Spleen (tissue), 11 donors: Measurements from ENCODE around the gene CPXM2. TPM values are rescaled to one million over a fixed set of nuclear protein-coding genes. Genes with fewer than 3 reads are reported as not detected.

Source experiments
- DNase-seq: peaks from one replicate; pipeline ENCODE4 v3.0.0-alpha.2; 2020
- H3K27ac ChIP-seq, 8 donors: fragments of 200-600 bp; sonication (generic) in 7 of 8; 1 replicate in 4 of 8; 2 replicates in 4 of 8; pipeline versions ENCODE4 v1.5.0 to v1.8.0; 2016 to 2021; ENCODE audit warnings: inconsistent platforms in 4 of 8, mild to moderate bottlenecking in 4 of 8, moderate library complexity in 1 of 8
- H3K27me3 ChIP-seq, 7 donors: fragments of 200-600 bp; sonication (generic) in 6 of 7; replicated peaks in 1 of 7; 1 replicate in 4 of 7; 2 replicates in 3 of 7; pipeline versions ENCODE4 v1.5.0 to v1.8.0; 2016 to 2021; ENCODE audit warnings: inconsistent platforms in 3 of 7, mild to moderate bottlenecking in 1 of 7
- H3K36me3 ChIP-seq, 6 donors: fragments of 200-600 bp; sonication (generic) in 5 of 6; 1 replicate in 4 of 6; 2 replicates in 2 of 6; pipeline versions ENCODE4 v1.5.0 to v1.8.0; 2016 to 2021; ENCODE audit warnings: inconsistent platforms in 2 of 6
- H3K4me1 ChIP-seq, 6 donors: fragments of 200-600 bp; sonication (generic) in 5 of 6; 1 replicate in 3 of 6; 2 replicates in 3 of 6; pipeline versions ENCODE4 v1.5.0 to v1.8.0; 2016 to 2021; ENCODE audit warnings: inconsistent platforms in 3 of 6
- H3K4me3 ChIP-seq, 8 donors: fragments of 200-600 bp; sonication (generic) in 7 of 8; 1 replicate in 4 of 8; 2 replicates in 4 of 8; pipeline versions ENCODE4 v1.5.0 to v1.8.0; 2016 to 2021; ENCODE audit warnings: inconsistent platforms in 4 of 8, mild to moderate bottlenecking in 4 of 8, moderate library complexity in 2 of 8
- H3K9me3 ChIP-seq, 8 donors: fragments of 200-600 bp; sonication (generic) in 7 of 8; 1 replicate in 4 of 8; 2 replicates in 4 of 8; pipeline versions ENCODE4 v1.5.0 to v1.8.0; 2016 to 2021; ENCODE audit warnings: inconsistent platforms in 4 of 8
- POLR2A ChIP-seq, 3 donors: fragments of 450-650 bp; IDR thresholded peaks; one replicate each; pipeline ENCODE4 v1.5.1; 2017; ENCODE audit warnings: antibody characterized with exemption in 3 of 3, mild to moderate bottlenecking in 1 of 3
- POLR2AphosphoS5 ChIP-seq, 3 donors: sonication (generic); formaldehyde crosslinking; IDR thresholded peaks; one replicate each; pipeline ENCODE4 v1.5.1; 2017; ENCODE audit warnings: antibody characterized with exemption in 3 of 3
- WGBS, 5 donors: extraction: QIAGEN DNeasy Blood & Tissue Kit in 3 of 5; methylation state at CpG; one replicate each; pipeline versions ENCODE4 v1.1.5 to v1.1.7; 2013 to 2018; 5-methylcytosine and 5-hydroxymethylcytosine counted together
- intact Hi-C: fragments of 100-400 bp; cut with DNase I; formaldehyde crosslinking; loops from one replicate; pipeline ENCODE4 v1.15.0; 2023; ENCODE audit warnings: low total_unique reads
- polyA plus RNA-seq, 3 donors: library from polyadenylated mRNA; stranded (reverse); fragments of 200-250 nt; gene quantifications; one replicate each; pipeline ENCODE4 v1.2.1, GENCODE V29; 2013
- total RNA-seq, 7 donors: library from RNA; depleted of rRNA in 3 of 7; stranded (reverse); fragments of >200 nt in 3 of 7; fragmentation: NEBNext Ultra II Directional in 4 of 7; extraction: Animal tissue kit (Norgen Biotek cat#: 25700) in 4 of 7; gene quantifications; one replicate each; pipeline versions ENCODE4 v1.1.0 to v1.2.1, GENCODE V29; 2016 to 2021
- TF ChIP-seq, protein P1 (sequence below), 11 experiments: fragments of 200-600 bp in 7 of 11; fragments of 450-650 bp in 4 of 11; sonication (generic) in 4 of 11; IDR thresholded peaks in 8 of 11; conservative IDR thresholded peaks in 3 of 11; 1 replicate in 7 of 11; 2 replicates in 4 of 11; pipeline versions ENCODE4 v1.4.0 to v1.8.0; 2016 to 2021; ENCODE audit warnings: antibody characterized with exemption in 11 of 11, inconsistent platforms in 4 of 11, mild to moderate bottlenecking in 1 of 11
- donor health status: healthy with polysubstance abuse.
- donor health status: DM: no; HTN: no; CAD: no; lungs with moderate emphysema.
- donor health status: DM: no; HTN: no; CAD: no.
- donor health status: Bipolar disorder and iron deficiency.
- donor health status: healthy.
- donor health status: DM: no; HTN: no; CAD: no.
- donor health status: DM: yes; HTN: yes; CAD: no.

The CPXM2 gene
- total and polyA plus RNA-seq, 10 donors, result 3.7 to 38.2 (median 21.7) TPM

- no peak for TF ChIP-seq POLR2AphosphoS5 (IDR thresholded peaks at IDR 0.05)
- TF ChIP-seq, protein P1, sequence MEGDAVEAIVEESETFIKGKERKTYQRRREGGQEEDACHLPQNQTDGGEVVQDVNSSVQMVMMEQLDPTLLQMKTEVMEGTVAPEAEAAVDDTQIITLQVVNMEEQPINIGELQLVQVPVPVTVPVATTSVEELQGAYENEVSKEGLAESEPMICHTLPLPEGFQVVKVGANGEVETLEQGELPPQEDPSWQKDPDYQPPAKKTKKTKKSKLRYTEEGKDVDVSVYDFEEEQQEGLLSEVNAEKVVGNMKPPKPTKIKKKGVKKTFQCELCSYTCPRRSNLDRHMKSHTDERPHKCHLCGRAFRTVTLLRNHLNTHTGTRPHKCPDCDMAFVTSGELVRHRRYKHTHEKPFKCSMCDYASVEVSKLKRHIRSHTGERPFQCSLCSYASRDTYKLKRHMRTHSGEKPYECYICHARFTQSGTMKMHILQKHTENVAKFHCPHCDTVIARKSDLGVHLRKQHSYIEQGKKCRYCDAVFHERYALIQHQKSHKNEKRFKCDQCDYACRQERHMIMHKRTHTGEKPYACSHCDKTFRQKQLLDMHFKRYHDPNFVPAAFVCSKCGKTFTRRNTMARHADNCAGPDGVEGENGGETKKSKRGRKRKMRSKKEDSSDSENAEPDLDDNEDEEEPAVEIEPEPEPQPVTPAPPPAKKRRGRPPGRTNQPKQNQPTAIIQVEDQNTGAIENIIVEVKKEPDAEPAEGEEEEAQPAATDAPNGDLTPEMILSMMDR (IDR thresholded peaks at IDR 0.05 in 8 of 11, conservative IDR thresholded peaks at IDR 0.05 in 3 of 11), result no peak
- TF ChIP-seq POLR2A (IDR thresholded peaks at IDR 0.05), result no peak
- Histone ChIP-seq H3K36me3 (peaks cover 0 to 9% (median 0%) of the 10 kb centered on the region in 6 donors), H3K9me3 (peaks cover 0 to 8% (median 0%) of the 10 kb centered on the region in 8 donors), H3K4me3 (no peak overlapping the region), H3K4me1 (peaks cover 0 to 16% (median 0%) of the 10 kb centered on the region in 6 donors), H3K27ac (no peak overlapping the region), H3K27me3 (peaks cover 0 to 7% (median 0%) of the 10 kb centered on the region in 7 donors)
- 77 to 86% (median 80%) methylated on average over 11 of the region's 11 CpGs for WGBS, 5 donors
- intact Hi-C loops, result no loop called here
- no peak for DNase-seq
These were observed 95.6 kb downstream of the CPXM2 start for GRCh38 chr10:123795846-123796590.

GRCh38 chr10:123795196-123795780 lies 96.3 kb downstream of the CPXM2 start:
- WGBS, 5 donors, result 82 to 86% (median 85%) methylated on average over 10 of the region's 10 CpGs
- H3K27me3 ChIP-seq, result peaks cover 0 to 7% (median 0%) of the 10 kb centered on the region in 7 donors
- no peak overlapping the region for H3K27ac ChIP-seq
- no peak for DNase-seq
- H3K9me3 ChIP-seq, result peaks cover 0 to 9% (median 0%) of the 10 kb centered on the region in 8 donors
- H3K4me3 ChIP-seq, result no peak overlapping the region
- peaks cover 0 to 10% (median 0%) of the 10 kb centered on the region in 6 donors for H3K36me3 ChIP-seq
- intact Hi-C loops, result no loop called here
- H3K4me1 ChIP-seq, result peaks cover 0 to 11% (median 0%) of the 10 kb centered on the region in 6 donors
- TF ChIP-seq POLR2A (IDR thresholded peaks at IDR 0.05) (no peak), POLR2AphosphoS5 (IDR thresholded peaks at IDR 0.05) (no peak)
- TF ChIP-seq, protein P1 (IDR thresholded peaks at IDR 0.05 in 8 of 11, conservative IDR thresholded peaks at IDR 0.05 in 3 of 11), result no peak

GRCh38 chr10:123792248-123792978 lies 99.2 kb downstream of the CPXM2 start:
- no peak overlapping the region for H3K27ac ChIP-seq
- TF ChIP-seq, protein P1 (IDR thresholded peaks at IDR 0.05 in 8 of 11, conservative IDR thresholded peaks at IDR 0.05 in 3 of 11), result no peak
- TF ChIP-seq POLR2AphosphoS5 (IDR thresholded peaks at IDR 0.05), result no peak
- TF ChIP-seq POLR2A (IDR thresholded peaks at IDR 0.05), result no peak
- H3K4me1 ChIP-seq, result no peaks in the 10 kb centered on the region
- no peak overlapping the region for H3K4me3 ChIP-seq
- peaks cover 0 to 17% (median 6%) of the 10 kb centered on the region in 8 donors for H3K9me3 ChIP-seq
- H3K36me3 ChIP-seq, result peaks cover 0 to 10% (median 0%) of the 10 kb centered on the region in 6 donors
- intact Hi-C loops, result no loop called here
- peaks cover 0 to 12% (median 0%) of the 10 kb centered on the region in 7 donors for H3K27me3 ChIP-seq
- no peak for DNase-seq
- WGBS, 5 donors, result 69 to 78% (median 74%) methylated on average over 11 of the region's 11 CpGs
